Upper lobe of left lung (tissue), 6 donors: Measurements from ENCODE around the gene KRABD2.

Source experiments
- ATAC-seq, 2 donors: fragments of 200-7000 bp; cut with Tn5 transposase; one replicate each; pipeline ENCODE4 v1.9.1; 2022; ENCODE audit warnings: mild to moderate bottlenecking in 2 of 2, moderate library complexity in 2 of 2; ENCODE audit not compliant: low FRiP score in 2 of 2
- DNase-seq, 2 donors: peaks; one replicate each; pipeline ENCODE4 v3.0.0-alpha.2; 2019 to 2020
- H3K27ac ChIP-seq, 4 donors: fragments of 200-600 bp; sonication (generic); one replicate each; pipeline ENCODE4 v1.5.1; 2016 to 2019
- H3K27me3 ChIP-seq, 4 donors: fragments of 200-600 bp; sonication (generic); one replicate each; pipeline ENCODE4 v1.5.1; 2017 to 2019
- H3K36me3 ChIP-seq, 4 donors: fragments of 200-600 bp; sonication (generic); one replicate each; pipeline ENCODE4 v1.5.1; 2016 to 2019
- H3K4me1 ChIP-seq, 4 donors: fragments of 200-600 bp; sonication (generic); one replicate each; pipeline ENCODE4 v1.5.1; 2018 to 2019
- H3K4me3 ChIP-seq, 4 donors: fragments of 200-600 bp; sonication (generic); one replicate each; pipeline ENCODE4 v1.5.1; 2017 to 2019; ENCODE audit warnings: mild to moderate bottlenecking in 2 of 4, moderate library complexity in 1 of 4
- H3K9me3 ChIP-seq, 4 donors: fragments of 200-600 bp; sonication (generic); one replicate each; pipeline ENCODE4 v1.5.1; 2018 to 2019
- CTCF ChIP-seq, 6 experiments: fragments of 450-650 bp in 4 of 6; fragments of 200-600 bp in 2 of 6; sonication (generic) in 2 of 6; IDR thresholded peaks; one replicate each; pipeline ENCODE4 v1.5.1; 2016 to 2019; ENCODE audit warnings: antibody characterized with exemption in 6 of 6
- EP300 ChIP-seq, 4 donors: sonication (generic); formaldehyde crosslinking; IDR thresholded peaks; one replicate each; pipeline ENCODE4 v1.5.1; 2017; ENCODE audit warnings: antibody characterized with exemption in 4 of 4, control low read depth in 2 of 4
- POLR2A ChIP-seq, 4 donors: fragments of 450-650 bp; IDR thresholded peaks; one replicate each; pipeline ENCODE4 v1.5.1; 2016 to 2017; ENCODE audit warnings: antibody characterized with exemption in 4 of 4, mild to moderate bottlenecking in 2 of 4
- POLR2AphosphoS5 ChIP-seq, 2 donors: sonication (generic); formaldehyde crosslinking; IDR thresholded peaks; one replicate each; pipeline ENCODE4 v1.5.1; 2017; ENCODE audit warnings: antibody characterized with exemption in 2 of 2
- WGBS, 2 donors: methylation state at CpG; one replicate each; pipeline ENCODE4 v1.1.5; 2017 to 2018; 5-methylcytosine and 5-hydroxymethylcytosine counted together
- donor health status: DM: no; HTN: no; CAD: no; lungs with moderate emphysema.
- donor health status: DM: no; HTN: yes; CAD: no; lungs with severe emphysema.

KRABD2 gene

GRCh38 chr17:8365143-8365542 is 11.4 kb downstream of the KRABD2 start:
- H3K27ac ChIP-seq, result peak overlapping the region in 1 of 4 donors; percentile 5
- TF ChIP-seq POLR2AphosphoS5 (IDR thresholded peaks at IDR 0.05) (peak in 1 of 2 donors; percentile 64), CTCF (IDR thresholded peaks at IDR 0.05) (no peak), POLR2A (IDR thresholded peaks at IDR 0.05) (no peak), EP300 (IDR thresholded peaks at IDR 0.05) (peak in 1 of 4 donors; percentile 48)
- 59 to 75% methylated on average over 1 of the region's 1 CpG for WGBS, 2 donors

GRCh38 chr17:8362651-8363332 is 13.7 kb downstream of the KRABD2 start:
- DNase-seq (no peak), ATAC-seq (no peak)
- H3K9me3 ChIP-seq, result no peaks in the 10 kb centered on the region
- H3K4me3 ChIP-seq, result no peak overlapping the region
- peaks cover 7 to 27% (median 13%) of the 10 kb centered on the region in 4 donors for H3K4me1 ChIP-seq
- H3K27me3 ChIP-seq, result no peaks in the 10 kb centered on the region
- no peak overlapping the region for H3K27ac ChIP-seq
- 94 to 96% methylated on average over 4 of the region's 4 CpGs for WGBS, 2 donors
- TF ChIP-seq POLR2AphosphoS5 (IDR thresholded peaks at IDR 0.05), result no peak
- TF ChIP-seq POLR2A (IDR thresholded peaks at IDR 0.05), result no peak
- TF ChIP-seq CTCF (IDR thresholded peaks at IDR 0.05), result no peak
- TF ChIP-seq EP300 (IDR thresholded peaks at IDR 0.05), result no peak
- H3K36me3 ChIP-seq, result no peaks in the 10 kb centered on the region

More at GRCh38 chr17:8365143-8365542, 11.4 kb downstream of the KRABD2 start:
- ATAC-seq (no peak), DNase-seq (no peak)
- Histone ChIP-seq H3K4me3 (no peak overlapping the region), H3K4me1 (peaks cover 7 to 20% (median 10%) of the 10 kb centered on the region in 4 donors), H3K36me3 (peaks cover 4 to 20% (median 8%) of the 10 kb centered on the region in 4 donors), H3K27me3 (no peaks in the 10 kb centered on the region), H3K9me3 (no peaks in the 10 kb centered on the region)

GRCh38 chr17:8360751-8361150 is 15.8 kb downstream of the KRABD2 start:
- Histone ChIP-seq H3K9me3 (no peaks in the 10 kb centered on the region), H3K4me3 (no peak overlapping the region), H3K27me3 (no peaks in the 10 kb centered on the region), H3K27ac (peak overlapping the region in 2 of 4 donors; percentile 8 to 26), H3K4me1 (peaks cover 6 to 19% (median 12%) of the 10 kb centered on the region in 4 donors), H3K36me3 (no peaks in the 10 kb centered on the region)
- WGBS, 2 donors, result 41 to 50% methylated on average over 3 of the region's 3 CpGs
- TF ChIP-seq EP300 (IDR thresholded peaks at IDR 0.05) (no peak), POLR2AphosphoS5 (IDR thresholded peaks at IDR 0.05) (no peak), POLR2A (IDR thresholded peaks at IDR 0.05) (no peak), CTCF (IDR thresholded peaks at IDR 0.05) (no peak)
- no peak for DNase-seq
- ATAC-seq, result no peak

GRCh38 chr17:8360260-8360659 is 16.2 kb downstream of the KRABD2 start:
- peak overlapping the region in 1 of 4 donors; percentile 68 for H3K27ac ChIP-seq
- 30 to 32% methylated on average over 3 of the region's 3 CpGs for WGBS, 2 donors
- ATAC-seq, result no peak

More at GRCh38 chr17:8360260-8360659, 16.2 kb downstream of the KRABD2 start:
- no peaks in the 10 kb centered on the region for H3K9me3 ChIP-seq
- H3K36me3 ChIP-seq, result no peaks in the 10 kb centered on the region
- no peak for DNase-seq
- H3K4me3 ChIP-seq, result no peak overlapping the region
- TF ChIP-seq EP300 (IDR thresholded peaks at IDR 0.05) (no peak), POLR2AphosphoS5 (IDR thresholded peaks at IDR 0.05) (no peak), POLR2A (IDR thresholded peaks at IDR 0.05) (no peak), CTCF (IDR thresholded peaks at IDR 0.05) (no peak)
- H3K4me1 ChIP-seq, result peaks cover 1 to 18% (median 10%) of the 10 kb centered on the region in 4 donors
- H3K27me3 ChIP-seq, result no peaks in the 10 kb centered on the region
